HPDE6-E6E7 (cell line): ENCODE results near the gene CD2AP.
"Not testable (repeated sequence)": the region's sequence is repeated elsewhere in the genome, so short reads cannot be mapped to it uniquely, and the experiment has no call there.

Experiments
- DNase-seq: peaks from one replicate; pipeline ENCODE4 v3.0.0; 2011; ENCODE audit warnings: missing footprints; ENCODE audit errors: extremely low spot score

The CD2AP gene, protein sequence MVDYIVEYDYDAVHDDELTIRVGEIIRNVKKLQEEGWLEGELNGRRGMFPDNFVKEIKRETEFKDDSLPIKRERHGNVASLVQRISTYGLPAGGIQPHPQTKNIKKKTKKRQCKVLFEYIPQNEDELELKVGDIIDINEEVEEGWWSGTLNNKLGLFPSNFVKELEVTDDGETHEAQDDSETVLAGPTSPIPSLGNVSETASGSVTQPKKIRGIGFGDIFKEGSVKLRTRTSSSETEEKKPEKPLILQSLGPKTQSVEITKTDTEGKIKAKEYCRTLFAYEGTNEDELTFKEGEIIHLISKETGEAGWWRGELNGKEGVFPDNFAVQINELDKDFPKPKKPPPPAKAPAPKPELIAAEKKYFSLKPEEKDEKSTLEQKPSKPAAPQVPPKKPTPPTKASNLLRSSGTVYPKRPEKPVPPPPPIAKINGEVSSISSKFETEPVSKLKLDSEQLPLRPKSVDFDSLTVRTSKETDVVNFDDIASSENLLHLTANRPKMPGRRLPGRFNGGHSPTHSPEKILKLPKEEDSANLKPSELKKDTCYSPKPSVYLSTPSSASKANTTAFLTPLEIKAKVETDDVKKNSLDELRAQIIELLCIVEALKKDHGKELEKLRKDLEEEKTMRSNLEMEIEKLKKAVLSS

DNA sequence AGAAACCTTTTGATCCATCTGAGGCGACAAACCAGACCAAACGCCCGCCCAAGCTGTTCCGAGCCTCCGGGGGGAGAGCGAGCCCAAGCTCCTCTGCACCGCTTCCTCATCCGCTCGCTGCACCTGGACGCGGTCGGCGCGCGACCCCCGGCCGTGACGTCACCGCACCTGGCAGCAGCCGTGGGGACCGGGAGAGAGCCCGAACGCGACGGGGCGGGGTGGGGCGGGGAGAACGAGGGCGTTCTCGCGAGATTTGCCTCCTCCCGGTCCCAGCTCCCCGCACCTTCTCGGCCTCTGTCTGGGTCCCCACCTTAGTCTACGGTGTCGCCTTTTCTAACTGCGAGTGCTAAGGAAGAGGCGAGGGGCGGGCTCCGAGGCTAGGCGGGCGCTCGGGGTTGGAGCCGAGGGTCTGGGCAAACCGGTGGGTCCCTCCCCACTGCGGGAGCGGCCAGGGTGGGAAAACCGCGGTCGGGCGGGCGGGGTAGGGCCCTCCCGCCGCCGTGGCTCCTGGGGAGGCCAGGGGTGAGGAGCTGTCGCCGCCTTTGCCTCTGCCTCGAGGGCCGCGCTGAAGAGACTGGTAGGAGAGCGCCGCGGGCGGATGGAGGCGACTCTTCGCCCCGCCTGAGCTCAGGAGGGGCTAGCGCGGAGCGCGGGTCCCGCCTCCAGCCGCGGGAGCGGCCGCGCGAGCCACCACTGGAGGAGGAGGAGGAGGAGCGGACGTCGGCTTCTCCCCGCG lies at the start of gene CD2AP:
Gene CD2AP, plus strand, starts transcription at position 293 of the 736 bp plus-strand sequence. CDS start 456 bp downstream, outside the sequence.
- DNase-seq, result peak; percentile 81

DNA sequence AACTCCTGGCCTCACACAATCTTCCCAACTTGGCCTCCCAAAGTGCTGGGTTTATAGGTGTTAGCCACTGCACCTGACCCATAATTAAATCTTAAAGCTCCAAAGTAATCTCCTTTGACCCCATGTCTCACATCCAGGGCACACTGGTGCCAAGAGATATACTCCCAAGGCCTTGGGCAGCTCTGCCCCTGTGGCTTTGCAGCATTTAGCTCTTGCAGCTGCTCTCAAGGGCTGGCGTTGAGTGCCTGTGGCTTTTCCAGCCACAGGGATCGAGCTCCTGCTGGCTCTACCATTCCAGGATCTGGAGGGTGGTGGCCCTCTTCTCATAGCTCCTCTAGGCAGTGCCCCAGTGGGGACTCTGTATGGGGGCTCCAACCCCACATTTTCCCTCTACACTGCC lies 49.3 kb upstream of the CD2AP start:
- DNase-seq, result no peak

DNA sequence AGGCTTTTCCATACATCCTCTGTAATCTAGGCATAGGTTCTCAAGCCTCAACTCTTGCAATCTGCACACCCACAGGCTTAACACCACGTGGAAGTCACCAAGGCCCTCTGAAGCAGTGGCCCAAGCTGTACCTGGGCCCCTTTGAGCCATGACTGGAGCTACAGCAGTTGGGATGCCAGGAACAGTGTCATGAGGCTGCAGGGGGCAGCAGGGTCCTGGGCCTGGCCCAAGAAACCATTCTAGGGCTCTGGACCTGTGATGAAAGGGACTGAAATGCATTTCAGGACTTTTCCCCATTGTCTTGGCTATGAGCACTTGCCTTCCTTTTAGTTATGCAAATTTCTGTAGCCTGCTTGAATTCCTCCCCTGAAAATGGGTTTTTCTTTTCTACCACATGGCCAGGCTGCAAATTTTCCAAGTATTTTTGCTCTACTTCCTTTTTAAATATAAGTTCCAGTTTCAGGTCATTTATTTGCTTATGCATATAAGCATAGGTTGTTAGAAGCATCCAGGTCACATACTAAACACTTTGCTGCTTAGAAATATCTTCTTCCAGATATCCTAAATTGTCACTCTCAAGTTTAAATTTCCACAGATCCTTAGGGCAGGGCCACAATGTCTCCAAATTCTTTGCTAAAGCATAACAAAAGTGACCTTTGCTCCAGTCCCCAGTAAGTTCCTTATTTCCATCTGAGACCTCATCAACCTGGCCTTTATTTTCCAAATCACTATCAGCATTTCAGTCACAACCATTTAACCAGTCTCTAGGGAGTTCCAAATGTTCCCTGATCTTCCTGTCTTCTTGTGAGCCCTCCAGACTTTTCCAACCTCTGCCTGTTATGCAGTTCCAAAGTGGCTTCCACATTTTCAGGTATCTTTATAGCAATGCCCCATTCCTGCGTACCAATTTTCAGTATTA lies 48.6 kb upstream of the CD2AP start:
- DNase-seq, result no peak

DNA sequence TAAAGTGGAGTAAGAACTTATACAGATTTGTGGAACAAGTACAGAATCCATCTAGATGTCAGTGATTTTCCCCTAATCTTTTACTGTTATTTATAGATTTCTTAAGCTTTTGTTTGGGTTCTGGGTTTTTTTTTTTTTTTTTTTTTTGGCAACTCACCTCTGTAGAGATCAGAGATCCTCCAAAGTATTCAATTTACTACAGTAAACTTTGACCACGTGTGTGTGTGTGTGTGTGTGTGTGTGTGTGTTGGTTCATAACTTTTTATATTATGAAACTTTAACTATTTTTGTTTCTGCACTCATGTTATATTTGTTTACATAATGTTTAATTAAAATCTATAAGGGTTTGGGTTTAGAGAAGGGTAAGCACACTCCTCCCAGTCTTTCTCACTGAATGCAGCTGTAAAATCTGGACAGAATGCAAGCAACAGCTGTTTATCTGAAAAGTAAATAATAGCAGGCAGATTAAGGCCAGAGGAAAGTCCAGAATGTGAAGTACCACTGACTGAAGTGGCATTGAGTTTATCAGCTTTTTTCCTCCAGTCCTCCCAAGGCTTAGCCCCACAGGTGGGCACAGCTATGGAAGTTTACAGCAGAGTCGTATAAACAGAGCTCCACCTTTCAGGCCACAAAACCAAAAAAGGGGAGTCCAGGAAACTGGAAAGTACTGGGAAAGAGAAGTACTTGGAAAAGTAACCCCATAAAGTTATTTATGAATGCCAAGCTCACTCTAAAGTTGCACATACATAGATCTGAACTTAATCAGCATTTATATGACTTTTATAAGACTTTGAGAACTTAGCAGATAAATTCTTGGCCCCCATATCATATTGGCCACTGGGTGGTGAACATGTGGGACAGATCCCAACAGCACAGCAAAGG lies 43.0 kb upstream of the CD2AP start:
- DNase-seq, result no peak

DNA sequence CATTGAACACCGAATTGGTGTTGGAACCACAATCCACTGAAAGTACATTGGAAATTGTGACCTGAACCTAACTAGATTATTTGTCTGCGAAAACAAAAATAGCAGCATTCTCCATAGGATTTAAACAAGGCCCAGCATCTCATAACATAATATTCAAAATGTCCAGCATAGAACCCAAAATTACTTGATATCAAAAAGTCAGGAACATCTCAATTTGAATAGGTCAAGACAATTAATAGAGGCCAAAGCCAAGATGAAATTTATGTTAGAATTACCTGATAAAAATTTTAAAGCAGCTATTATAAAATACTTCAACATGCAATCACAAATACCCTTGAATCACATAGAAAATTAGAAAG lies 42.4 kb upstream of the CD2AP start:
- DNase-seq, result no peak

DNA sequence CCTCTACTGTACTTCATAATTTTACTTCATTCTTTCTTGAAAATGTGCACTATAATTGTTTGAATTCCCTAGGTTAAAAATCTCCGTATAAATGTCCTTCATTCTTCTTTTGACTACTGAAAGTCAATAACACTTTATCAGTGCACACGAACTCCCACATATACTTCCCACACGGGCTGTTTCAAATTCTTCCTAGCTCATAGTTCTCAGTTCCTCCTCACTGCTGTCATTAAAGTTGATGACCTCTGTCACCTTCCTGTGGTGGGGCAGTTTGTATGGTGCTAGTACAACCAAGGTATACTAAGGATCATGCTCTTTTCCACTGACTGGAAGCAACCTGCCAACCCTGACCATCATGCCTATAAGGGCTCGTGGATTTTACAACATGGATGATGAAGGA lies 40.0 kb upstream of the CD2AP start:
- DNase-seq, result no peak

DNA sequence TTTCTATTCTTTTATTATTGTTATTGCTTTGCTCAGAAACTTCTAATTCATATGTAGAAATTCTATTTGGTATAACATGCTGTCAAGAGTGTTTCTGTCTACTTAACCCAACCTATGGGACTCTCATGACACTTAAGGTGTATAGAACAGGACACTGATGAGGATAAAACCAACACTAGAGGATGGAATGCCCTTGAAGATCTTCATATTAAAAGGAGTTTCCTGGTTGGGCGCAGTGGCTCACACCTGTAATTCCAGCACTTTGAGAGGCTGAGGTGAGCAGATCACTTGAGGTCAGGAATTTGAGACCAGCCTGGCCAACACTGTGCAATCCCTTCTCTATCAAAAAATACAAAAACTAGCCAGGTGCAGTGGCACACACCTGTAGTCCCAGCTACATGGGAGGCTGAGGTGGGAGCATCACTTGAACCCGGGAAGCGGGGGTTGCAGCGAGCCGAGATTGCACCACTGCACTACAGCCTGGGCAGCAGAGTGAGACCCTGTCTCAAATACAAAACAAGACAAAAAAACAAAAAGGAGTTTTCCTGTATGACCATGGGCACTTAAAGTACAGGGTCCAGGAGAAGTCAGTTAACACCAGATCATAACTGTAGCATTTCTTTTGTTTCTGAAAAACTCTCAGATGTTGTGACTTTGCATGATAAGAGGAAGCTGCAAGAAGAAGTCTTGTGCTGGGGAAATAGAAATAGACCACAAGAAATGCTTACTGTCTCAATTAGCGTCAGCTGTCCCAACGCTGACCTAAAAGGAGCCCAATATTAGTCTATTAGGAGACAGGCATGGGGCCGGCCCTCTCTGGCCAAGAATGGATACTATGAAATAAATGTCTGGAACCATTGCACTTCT lies 38.9 kb upstream of the CD2AP start:
- no peak for DNase-seq

DNA sequence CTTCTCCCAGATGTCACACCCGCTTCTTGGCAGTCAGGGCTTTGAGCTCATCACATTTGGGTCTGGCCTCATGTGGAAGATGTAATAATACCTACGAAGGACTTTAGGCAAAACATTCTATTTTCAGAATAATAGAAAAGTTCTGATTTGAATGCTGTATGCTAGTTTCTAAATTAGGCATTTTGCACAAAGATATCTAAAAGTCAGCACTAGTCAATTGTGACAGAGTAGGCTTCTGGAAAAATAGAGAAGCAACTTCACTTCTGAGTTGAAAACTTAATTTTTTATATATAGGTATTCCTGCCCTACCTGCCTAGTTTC lies 38.3 kb upstream of the CD2AP start:
- DNase-seq, result no peak

DNA sequence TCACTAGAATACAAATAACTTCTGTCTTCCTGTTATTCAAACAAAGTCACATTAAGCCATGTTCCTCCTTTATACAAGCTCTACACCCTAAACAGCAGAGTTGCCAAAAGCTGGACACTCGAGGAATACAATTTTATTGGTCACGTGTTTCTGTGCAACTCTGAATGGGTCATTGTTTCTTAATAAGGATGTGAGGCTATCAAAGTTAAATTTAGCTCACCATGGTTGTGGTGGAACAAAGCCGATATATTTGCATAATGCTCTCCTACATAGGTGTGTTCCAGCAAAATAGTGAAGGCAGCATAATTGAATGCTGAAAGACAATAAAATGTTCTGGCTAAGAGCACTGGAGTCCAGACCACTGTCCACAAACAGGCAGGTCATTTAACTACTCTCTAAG lies 36.9 kb upstream of the CD2AP start:
- DNase-seq, result no peak

DNA sequence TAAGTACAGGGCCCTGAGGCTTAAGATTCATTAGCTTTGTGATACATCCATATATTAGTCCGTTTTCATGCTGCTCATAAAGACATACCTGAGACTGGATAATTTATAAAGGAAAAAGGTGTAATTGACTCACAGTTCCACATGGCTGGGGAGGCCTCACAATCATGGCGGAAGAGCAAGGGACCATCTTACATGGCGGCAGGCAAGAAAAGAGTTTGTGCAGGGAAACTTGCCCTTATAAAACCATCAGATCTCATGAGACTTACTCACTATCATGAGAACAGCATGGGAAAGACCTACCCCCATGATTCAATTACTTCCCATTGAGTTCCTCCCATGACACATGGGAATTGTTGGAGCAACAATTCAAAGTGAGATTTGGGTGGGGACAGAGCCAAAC lies 32.6 kb upstream of the CD2AP start:
- DNase-seq, result not testable (repeated sequence)

DNA sequence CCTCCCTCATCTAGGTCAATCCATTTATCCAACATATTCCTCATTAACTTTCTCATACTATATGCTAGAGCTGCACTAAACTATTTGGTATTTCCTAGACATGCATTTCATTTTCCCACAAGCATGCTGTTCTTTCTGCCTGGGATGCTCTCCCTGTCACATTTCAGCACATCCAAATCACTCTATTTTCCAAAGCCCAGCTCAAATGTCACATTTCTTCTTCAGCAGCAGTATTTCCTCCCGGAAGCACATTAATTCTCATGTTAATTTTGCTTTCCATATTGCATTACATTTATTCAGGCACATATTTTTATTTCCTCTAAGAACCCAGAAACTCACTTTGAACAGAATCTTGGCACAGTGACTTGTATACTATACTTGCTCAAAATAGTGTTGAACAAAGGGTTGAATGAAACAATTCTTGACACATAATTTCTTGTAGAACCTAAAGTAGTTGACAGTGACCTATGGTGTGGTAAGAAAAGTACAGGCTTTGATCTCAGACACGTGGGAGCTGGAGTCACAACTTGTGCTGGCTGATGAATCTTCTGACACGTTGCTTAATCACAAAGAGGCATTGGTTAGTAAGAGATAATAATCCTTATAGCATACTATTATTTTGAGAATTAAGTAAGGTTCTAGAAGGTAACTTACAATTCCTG lies 30.8 kb upstream of the CD2AP start:
- DNase-seq, result no peak

DNA sequence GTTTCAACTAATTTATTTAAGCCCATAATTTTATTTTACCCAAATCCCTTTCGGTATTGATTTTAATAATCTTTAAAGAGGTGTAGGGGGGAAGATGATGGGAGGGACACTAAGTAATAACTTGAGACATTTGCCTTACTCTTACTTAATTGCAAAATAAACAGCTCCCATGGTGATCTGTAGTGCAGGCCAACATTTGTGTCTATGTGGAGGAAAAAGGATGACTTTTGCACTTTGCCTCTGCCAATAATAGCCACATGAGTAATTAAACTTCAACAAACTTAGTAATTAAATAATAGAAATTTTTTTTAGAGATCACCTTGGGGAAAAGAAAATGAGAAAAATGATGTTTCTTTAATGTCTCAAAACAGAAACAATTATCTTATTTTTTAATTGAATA lies 29.9 kb upstream of the CD2AP start:
- DNase-seq, result no peak

DNA sequence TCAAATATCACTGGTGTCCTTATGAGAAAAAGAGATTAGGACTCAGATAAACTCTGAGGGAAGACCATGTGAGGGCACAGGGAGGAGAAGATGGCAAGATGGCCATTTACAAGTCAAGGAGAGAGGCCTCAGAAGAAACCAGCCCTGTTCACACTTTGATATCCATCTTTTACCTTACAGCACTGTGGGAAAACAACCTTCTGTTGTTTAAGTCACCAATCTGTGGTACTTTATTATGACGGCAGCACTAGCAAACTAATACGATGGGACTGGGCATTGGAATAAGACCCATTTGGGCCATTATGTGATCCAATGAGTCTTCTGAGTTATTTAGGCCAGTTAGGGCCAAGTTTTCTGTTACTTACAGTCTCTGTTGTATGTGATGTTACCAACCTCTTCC lies 26.4 kb upstream of the CD2AP start:
- no peak for DNase-seq

DNA sequence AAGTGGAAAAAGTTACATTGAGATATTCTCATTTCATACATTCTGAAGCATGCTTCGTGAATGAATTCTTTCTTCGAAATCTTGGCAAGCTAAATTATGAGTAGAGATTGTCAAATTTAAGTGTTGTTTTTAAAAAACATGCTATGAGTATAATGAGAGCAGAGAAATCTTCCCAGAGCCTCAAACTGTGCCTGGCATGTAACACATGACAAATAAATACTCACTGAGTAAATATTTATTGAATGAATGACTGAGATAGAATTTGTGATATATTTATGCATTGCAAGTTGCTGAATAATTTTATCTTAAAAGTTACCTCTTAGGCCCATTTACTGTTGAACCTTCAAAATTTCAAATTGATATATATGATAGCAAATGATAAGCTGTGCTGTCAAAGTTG lies 24.7 kb upstream of the CD2AP start:
- DNase-seq, result no peak

DNA sequence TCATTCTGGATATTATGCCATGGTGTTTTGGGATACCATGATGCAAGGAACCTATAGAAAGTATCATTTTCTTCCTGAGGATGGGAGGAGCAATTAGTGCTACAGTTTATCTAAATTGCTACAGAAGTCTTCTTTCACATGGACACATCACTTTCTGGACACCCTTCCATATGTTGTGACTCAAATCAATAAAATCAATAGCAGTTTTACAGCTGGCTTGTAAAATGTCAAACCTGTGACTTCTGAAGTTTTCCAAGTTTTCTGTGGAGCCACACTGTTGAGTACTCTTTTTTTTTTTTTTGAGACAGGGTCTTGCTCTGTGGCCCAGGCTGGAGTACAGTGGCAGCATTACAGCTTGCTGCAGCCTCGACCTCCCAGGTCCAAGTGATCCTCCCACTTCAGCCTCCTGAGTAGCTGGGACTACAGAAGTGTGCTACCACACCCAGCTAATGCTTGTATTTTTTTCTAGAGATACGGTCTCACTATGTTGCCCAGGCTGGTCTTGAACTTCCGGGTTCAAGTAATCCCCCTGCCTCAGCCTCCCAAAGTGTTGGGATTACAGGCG lies 24.1 kb upstream of the CD2AP start:
- DNase-seq, result no peak

DNA sequence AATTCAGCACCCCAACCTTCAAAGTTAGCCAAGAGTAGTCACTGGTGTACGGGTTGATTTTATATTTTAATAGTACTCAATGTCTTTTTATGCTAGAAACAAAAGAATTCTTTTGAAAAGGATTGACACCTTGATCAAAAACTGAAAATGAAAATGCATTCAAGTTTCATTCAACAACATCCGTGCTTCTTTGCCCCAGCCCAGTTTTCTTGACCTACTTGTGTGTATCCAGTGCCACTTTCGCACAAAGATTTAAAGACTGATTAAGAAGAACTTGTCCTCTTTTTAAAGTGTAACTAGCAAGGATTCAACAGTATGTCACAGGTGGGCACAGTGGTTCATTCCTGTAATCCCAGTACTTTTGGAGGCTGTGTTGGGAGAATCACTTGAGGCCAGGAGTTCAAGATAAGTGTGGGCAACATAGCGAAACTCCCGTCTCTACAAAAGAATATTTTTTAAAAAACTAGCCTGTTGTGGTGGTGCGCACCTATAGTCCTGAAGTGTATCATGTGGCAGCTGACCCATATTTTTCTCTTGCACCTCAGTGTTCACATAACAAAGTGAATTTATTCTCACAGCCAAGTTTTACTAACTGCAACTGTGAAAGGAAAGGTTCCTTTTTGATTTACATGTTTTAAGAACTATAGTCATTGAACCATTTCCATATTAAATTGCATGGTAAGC lies 22.7 kb upstream of the CD2AP start:
- no peak for DNase-seq

DNA sequence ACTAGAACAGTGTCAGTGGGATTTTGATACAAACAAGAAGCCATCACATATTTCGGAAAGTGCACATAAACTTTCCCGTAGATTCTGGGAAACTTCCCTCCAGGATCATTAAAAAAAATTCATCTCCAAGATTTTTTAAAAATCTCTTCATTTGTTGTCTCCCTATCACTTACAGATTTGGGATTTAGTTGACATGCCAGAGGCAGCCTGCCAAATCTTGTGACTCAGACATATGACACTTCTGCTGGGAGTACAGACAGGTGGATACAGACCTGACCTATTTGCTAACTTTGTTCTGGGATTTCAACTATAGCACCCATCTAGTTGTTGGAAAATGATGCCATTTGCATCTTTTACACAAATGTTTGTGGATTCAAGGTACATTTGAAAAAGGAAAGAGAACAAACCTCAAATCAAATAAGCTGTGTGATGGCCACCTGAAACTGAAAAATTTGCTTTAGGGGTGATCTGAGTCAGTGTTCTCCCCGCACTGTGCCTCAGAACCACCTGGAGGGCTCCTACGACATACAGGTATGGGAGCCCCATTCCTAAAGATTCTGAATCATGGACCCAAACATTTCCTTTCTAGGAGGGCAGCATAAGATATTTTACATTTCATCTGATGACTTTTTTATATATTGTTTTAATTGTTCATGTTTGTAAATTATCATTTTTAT lies 21.9 kb upstream of the CD2AP start:
- no peak for DNase-seq

DNA sequence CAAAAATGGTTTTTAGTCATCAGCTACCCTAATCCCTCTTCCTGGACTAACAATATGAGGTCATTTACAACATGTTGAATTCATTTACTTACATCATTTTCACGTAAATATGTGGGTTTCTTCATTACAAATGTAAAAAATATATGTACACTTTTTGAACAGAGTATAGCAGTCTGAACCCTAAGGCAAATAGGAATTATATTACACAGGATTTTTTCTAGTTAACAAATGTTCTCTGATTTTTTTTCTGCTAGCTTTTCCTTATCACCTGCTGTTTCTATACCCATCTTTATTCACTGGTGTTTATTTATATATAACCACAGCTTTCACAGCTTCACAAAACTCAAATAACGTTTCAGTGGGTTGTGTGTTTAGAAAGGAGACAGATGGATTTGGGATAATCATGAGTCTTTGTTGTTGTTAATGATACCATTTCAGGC lies 21.0 kb upstream of the CD2AP start:
- DNase-seq, result no peak
